SK-N-MC (cell line): Measurements from ENCODE around the gene C10orf143.

ENCODE experiments used
- DNase-seq: peaks from one replicate; pipeline ENCODE4 v3.0.0-alpha.2; 2011; ENCODE audit warnings: low read depth, low spot score
- H3K27ac ChIP-seq: fragments of 200-600 bp; sonication (generic); 2 replicates; pipeline ENCODE4 v1.5.1; 2016; ENCODE audit warnings: mixed run types
- H3K36me3 ChIP-seq: fragments of 200-600 bp; sonication (generic); 2 replicates; pipeline ENCODE4 v1.6.1; 2017; ENCODE audit warnings: antibody characterized with exemption, low read length, mixed read lengths; ENCODE audit not compliant: insufficient read depth
- H3K4me3 ChIP-seq: fragments of 200-600 bp; sonication (generic); 2 replicates; pipeline ENCODE4 v1.5.1; 2016
- H3K9ac ChIP-seq: fragments of 200-600 bp; sonication (generic); 2 replicates; pipeline ENCODE4 v1.8.0; 2017; ENCODE audit warnings: mixed run types, mixed read lengths; ENCODE audit not compliant: insufficient read length
- H3K9me3 ChIP-seq: fragments of 200-600 bp; sonication (generic); 2 replicates; pipeline ENCODE4 v1.6.1; 2017; ENCODE audit warnings: low read depth, mild to moderate bottlenecking, antibody characterized with exemption, low read length, moderate library complexity, mixed read lengths
- EZH2 ChIP-seq: fragments of 200-600 bp; sonication (generic); IDR thresholded peaks from one replicate; pipeline ENCODE4 v1.6.1; 2017; ENCODE audit warnings: antibody characterized with exemption
- FOXP2 ChIP-seq: optimal IDR thresholded peaks from 2 replicates; pipeline ENCODE3; 2011; ENCODE audit warnings: mild to moderate bottlenecking, moderate library complexity; ENCODE audit not compliant: insufficient read depth; ENCODE audit errors: extremely low read length, control extremely low read depth
- POLR2AphosphoS5 ChIP-seq: IDR thresholded peaks from 2 replicates; pipeline ENCODE4 v1.6.1; 2012; ENCODE audit warnings: mild to moderate bottlenecking, low read depth, low read length, borderline replicate concordance

The C10orf143 gene

GRCh38 chr10:130110246-130111112 lies at the start of gene C10orf143:
Gene C10orf143, minus strand, starts transcription at chr10:130110830. Its CDS starts 58 bp downstream, at chr10:130110772.
- no peaks in the 10 kb centered on the region for H3K36me3 ChIP-seq
- H3K4me3 ChIP-seq = peak within 1 kb of the TSS; percentile 95
- no peaks in the 10 kb centered on the region for H3K9me3 ChIP-seq
- no peak for DNase-seq
- peak within 1 kb of the TSS; percentile 86 for H3K9ac ChIP-seq
- peak within 1 kb of the TSS; percentile 79 for H3K27ac ChIP-seq
- TF ChIP-seq FOXP2 = no peak
- no peak for TF ChIP-seq EZH2
- TF ChIP-seq POLR2AphosphoS5 = peak; percentile 90

- Histone ChIP-seq H3K9ac (no peak overlapping the region), H3K36me3 (peaks cover 12% of the 10 kb centered on the region; the same call in 1 of the 2 replicates), H3K4me3 (no peak overlapping the region), H3K9me3 (no peaks in the 10 kb centered on the region), H3K27ac (no peak overlapping the region)
- TF ChIP-seq FOXP2 (no peak), POLR2AphosphoS5 (no peak), EZH2 (no peak)
- DNase-seq = no peak
Measured at GRCh38 chr10:130159192-130159794, 48.7 kb upstream of the C10orf143 start.

DNA sequence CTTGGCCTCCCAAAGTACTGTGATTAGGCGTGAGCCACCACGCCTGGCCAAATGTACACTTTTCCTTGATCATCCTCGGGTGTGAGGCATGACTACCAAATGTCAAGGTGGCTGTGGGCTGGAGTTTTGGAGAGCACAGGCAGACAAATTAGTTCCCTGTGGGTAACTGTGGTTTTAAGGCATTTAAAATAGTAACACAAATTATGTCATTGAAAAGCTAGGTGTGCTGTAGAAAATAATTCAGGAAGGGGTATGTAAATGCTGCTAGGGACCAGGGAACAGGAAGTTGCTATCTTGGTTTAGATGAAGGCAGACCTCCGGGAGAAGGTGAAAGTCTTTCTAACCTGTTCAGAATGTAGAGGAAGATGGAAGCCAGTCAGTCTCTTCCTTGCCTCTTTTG lies 35.4 kb upstream of the C10orf143 start:
- Histone ChIP-seq H3K27ac (no peak overlapping the region), H3K9ac (no peak overlapping the region), H3K9me3 (no peaks in the 10 kb centered on the region), H3K36me3 (peaks cover 13% of the 10 kb centered on the region; the same call in 1 of the 2 replicates), H3K4me3 (no peak overlapping the region)
- no peak for DNase-seq
- TF ChIP-seq FOXP2 = no peak
- TF ChIP-seq EZH2 = no peak
- no peak for TF ChIP-seq POLR2AphosphoS5

GRCh38 chr10:130141878-130142277 lies 31.2 kb upstream of the C10orf143 start:
- Histone ChIP-seq H3K36me3 (peaks cover 8% of the 10 kb centered on the region; the same call in 1 of the 2 replicates), H3K27ac (no peak overlapping the region), H3K4me3 (no peak overlapping the region), H3K9me3 (no peaks in the 10 kb centered on the region), H3K9ac (no peak overlapping the region)
- no peak for DNase-seq
- TF ChIP-seq FOXP2 = no peak
- TF ChIP-seq POLR2AphosphoS5 = no peak
- TF ChIP-seq EZH2 = no peak

- Histone ChIP-seq H3K9ac (no peak overlapping the region), H3K27ac (no peak overlapping the region), H3K36me3 (peaks cover 8% of the 10 kb centered on the region; the same call in 1 of the 2 replicates), H3K4me3 (no peak overlapping the region), H3K9me3 (no peaks in the 10 kb centered on the region)
- TF ChIP-seq POLR2AphosphoS5 = no peak
- TF ChIP-seq EZH2 = no peak
- TF ChIP-seq FOXP2 = no peak
- no peak for DNase-seq
Measured at GRCh38 chr10:130141460-130141859, 30.8 kb upstream of the C10orf143 start.

DNA sequence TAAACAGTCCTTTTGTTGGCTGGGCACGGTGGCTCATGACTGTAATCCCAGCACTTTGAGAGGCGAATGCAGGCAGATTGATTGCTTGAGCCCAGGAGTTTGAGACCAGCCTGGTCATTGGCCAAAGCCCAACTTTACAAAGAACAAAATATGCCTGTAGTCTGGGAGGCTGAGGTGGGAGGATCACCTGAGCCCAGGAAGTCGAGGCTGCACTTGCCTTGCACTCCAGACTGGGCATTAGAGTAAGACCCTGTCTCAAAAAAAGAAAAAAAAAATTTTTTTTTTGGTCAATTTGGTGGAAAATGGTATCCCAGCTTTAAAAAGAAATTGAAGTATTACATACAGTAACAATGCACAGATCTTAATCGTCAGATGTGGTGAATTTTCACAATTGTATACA lies 30.4 kb upstream of the C10orf143 start:
- Histone ChIP-seq H3K27ac (no peak overlapping the region), H3K9ac (no peak overlapping the region), H3K9me3 (no peaks in the 10 kb centered on the region), H3K4me3 (no peak overlapping the region), H3K36me3 (peaks cover 4% of the 10 kb centered on the region; the same call in 1 of the 2 replicates)
- no peak for DNase-seq
- TF ChIP-seq POLR2AphosphoS5 (no peak), FOXP2 (no peak), EZH2 (no peak)

- Histone ChIP-seq H3K36me3 (peaks cover 2% of the 10 kb centered on the region; the same call in 1 of the 2 replicates), H3K27ac (no peak overlapping the region), H3K9me3 (no peaks in the 10 kb centered on the region), H3K4me3 (no peak overlapping the region), H3K9ac (no peak overlapping the region)
- no peak for TF ChIP-seq FOXP2
- TF ChIP-seq EZH2 = no peak
- TF ChIP-seq POLR2AphosphoS5 = no peak
- DNase-seq = no peak
Measured at GRCh38 chr10:130140425-130140824, 29.8 kb upstream of the C10orf143 start.

GRCh38 chr10:130138479-130138866 lies 27.8 kb upstream of the C10orf143 start:
- Histone ChIP-seq H3K9me3 (no peaks in the 10 kb centered on the region), H3K4me3 (no peak overlapping the region), H3K36me3 (no peaks in the 10 kb centered on the region; the same call in 1 of the 2 replicates), H3K9ac (no peak overlapping the region), H3K27ac (no peak overlapping the region)
- no peak for TF ChIP-seq FOXP2
- no peak for TF ChIP-seq EZH2
- no peak for TF ChIP-seq POLR2AphosphoS5
- no peak for DNase-seq
